ENCODE data around the gene TMEM115.
A peak's percentile ranks its signal among the peaks of the same experiment; 100 is the strongest.

TMEM115 gene

GRCh38 chr3:50371133-50371685, 11.9 kb upstream of the TMEM115 start:
- Histone ChIP-seq H3K27ac (no peak overlapping the region), H3K4me3 (ENCODE audit: low read depth, low read length) (no peak overlapping the region), H3K36me3 (replicated peaks) (no peaks in the 10 kb centered on the region), H3K27me3 (replicated peaks) (no peaks in the 10 kb centered on the region)
- no peak for DNase-seq
- in situ Hi-C loops (cut with HindIII; ENCODE audit: low pct_ligation_motif_present, low sequenced_read_pairs): no loop called here
- TF ChIP-seq CTCF (IDR thresholded peaks at IDR 0.05; ENCODE audit: low read depth, low read length, missing control alignments): no peak

DNA sequence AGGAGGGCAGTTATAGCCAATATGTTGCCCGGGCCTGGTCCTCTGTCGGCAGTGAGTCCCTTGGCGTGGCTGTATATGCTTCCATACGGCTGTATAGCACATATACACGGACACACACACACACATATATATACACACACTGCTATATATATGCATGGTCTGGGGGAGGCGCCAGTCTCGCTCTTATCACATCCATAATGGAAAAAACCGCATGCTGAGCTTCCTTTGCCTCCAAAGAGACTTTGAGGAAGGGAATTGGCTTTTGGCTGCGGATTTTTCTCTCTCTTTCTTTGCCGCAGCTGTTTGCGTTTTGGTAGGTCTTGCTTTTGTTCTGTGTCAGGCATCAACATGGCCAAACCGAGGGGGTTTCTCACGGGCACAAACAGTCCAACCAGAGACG, 11.3 kb upstream of the TMEM115 start:
- peak; percentile 49 for TF ChIP-seq CTCF (IDR thresholded peaks at IDR 0.05; ENCODE audit: low read depth, low read length, missing control alignments)
- DNase-seq: peak; percentile 38
- H3K36me3 ChIP-seq (replicated peaks): no peaks in the 10 kb centered on the region
- no peaks in the 10 kb centered on the region for H3K27me3 ChIP-seq (replicated peaks)
- in situ Hi-C loops (cut with HindIII; ENCODE audit: low pct_ligation_motif_present, low sequenced_read_pairs): no loop called here
- no peak overlapping the region for H3K27ac ChIP-seq
- H3K4me3 ChIP-seq (ENCODE audit: low read depth, low read length): no peak overlapping the region

- no peak overlapping the region for H3K27ac ChIP-seq
- H3K4me3 ChIP-seq (ENCODE audit: low read depth, low read length): no peak overlapping the region
- H3K27me3 ChIP-seq (replicated peaks): no peaks in the 10 kb centered on the region
- in situ Hi-C loops (cut with HindIII; ENCODE audit: low pct_ligation_motif_present, low sequenced_read_pairs): no loop called here
- no peak for TF ChIP-seq CTCF (IDR thresholded peaks at IDR 0.05; ENCODE audit: low read depth, low read length, missing control alignments)
- no peaks in the 10 kb centered on the region for H3K36me3 ChIP-seq (replicated peaks)
- no peak for DNase-seq
These were observed 9.8 kb upstream of the TMEM115 start for GRCh38 chr3:50369012-50369670.

DNA sequence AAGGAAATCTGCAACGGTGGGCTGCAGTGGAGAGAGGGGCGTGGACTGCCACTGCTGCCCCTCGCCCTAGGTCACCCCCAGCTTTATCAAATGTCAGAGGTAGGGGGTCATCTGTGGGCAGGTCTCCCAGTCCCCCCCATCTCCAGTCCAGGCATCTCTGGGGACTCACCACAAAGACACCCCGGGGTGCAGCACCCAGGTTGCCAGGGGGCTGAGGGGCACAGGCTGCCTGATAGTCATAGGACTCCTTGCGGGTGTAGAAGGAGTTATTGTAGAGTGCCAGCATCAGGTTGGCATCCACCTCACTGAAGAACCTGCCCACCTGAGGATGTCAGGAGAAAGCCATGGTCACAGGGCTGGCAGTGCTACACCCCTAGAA, 6.5 kb upstream of the TMEM115 start:
- Histone ChIP-seq H3K27me3 (replicated peaks) (no peaks in the 10 kb centered on the region), H3K27ac (no peak overlapping the region), H3K4me3 (ENCODE audit: low read depth, low read length) (no peak overlapping the region), H3K36me3 (replicated peaks) (no peaks in the 10 kb centered on the region)
- TF ChIP-seq CTCF (IDR thresholded peaks at IDR 0.05; ENCODE audit: low read depth, low read length, missing control alignments): no peak
- DNase-seq: no peak
- in situ Hi-C loops (cut with HindIII; ENCODE audit: low pct_ligation_motif_present, low sequenced_read_pairs): no loop called here

- Histone ChIP-seq H3K36me3 (replicated peaks) (no peaks in the 10 kb centered on the region), H3K27ac (no peak overlapping the region), H3K27me3 (replicated peaks) (no peaks in the 10 kb centered on the region), H3K4me3 (ENCODE audit: low read depth, low read length) (peak overlapping the region; percentile 54)
- in situ Hi-C loops (cut with HindIII; ENCODE audit: low pct_ligation_motif_present, low sequenced_read_pairs): no loop called here
- no peak for TF ChIP-seq CTCF (IDR thresholded peaks at IDR 0.05; ENCODE audit: low read depth, low read length, missing control alignments)
- peak; percentile 39 for DNase-seq
These were observed 5.9 kb upstream of the TMEM115 start for GRCh38 chr3:50365080-50365841.
